ENCODE results near the gene SLC16A7.

The SLC16A7 gene

DNA sequence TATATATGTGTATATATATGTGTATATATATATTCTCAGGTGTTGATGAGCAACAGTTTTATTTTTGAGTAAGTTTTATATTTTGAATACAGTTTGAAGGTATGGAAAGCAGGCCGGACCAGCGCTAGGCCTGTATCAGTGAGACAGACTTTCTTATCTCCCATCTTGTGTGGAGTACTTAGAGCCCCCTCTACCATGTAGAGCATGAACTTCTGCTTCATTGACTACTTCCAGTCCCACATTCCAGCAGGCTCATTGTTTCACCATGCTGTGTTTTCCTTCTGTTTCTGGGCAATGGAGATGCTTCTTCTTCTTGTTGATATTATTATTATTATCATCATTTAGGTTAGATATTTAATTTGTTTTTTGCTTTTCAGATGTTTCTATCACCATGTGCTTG lies 76.4 kb downstream of the SLC16A7 start:
- DNase-seq, result no peak

DNA sequence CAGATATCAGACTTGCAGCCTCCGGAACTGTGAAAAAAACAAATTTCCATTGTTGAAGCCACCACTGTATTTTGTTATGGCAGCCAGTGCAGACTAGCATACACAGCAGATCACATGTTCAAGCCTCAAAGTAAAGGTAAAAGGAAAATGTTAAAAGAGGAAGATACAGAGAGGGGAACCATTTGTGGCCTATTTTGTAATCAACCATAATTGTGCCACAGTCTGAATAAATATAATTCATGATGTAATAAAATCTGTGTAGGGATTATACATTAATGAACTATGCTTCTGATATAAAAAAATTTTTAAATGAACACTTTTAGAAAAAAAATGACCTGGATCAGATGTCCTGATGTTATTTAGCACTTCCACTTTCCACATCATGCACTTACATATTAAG lies 79.6 kb downstream of the SLC16A7 start:
- no peak for DNase-seq

DNA sequence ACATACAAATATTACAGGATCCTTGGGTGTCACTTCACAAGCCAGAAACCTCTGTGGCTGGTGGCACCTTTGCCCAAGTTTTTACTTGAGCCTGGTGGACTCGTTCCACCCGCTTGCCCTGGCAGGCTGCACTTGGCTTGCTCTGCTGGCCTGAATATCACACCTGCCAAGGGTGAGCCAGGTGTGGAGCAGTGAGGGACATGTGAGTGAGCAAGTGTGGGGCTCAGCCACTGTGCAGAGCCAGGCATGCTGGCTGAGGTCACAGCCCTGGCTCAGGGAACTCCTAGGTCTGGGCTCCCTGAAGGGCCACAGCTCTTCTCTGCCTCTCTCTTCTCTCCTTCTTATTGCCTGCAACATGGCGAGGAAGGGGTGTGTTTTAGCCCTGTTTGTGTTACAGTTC lies 82.0 kb downstream of the SLC16A7 start:
- DNase-seq, result no peak

DNA sequence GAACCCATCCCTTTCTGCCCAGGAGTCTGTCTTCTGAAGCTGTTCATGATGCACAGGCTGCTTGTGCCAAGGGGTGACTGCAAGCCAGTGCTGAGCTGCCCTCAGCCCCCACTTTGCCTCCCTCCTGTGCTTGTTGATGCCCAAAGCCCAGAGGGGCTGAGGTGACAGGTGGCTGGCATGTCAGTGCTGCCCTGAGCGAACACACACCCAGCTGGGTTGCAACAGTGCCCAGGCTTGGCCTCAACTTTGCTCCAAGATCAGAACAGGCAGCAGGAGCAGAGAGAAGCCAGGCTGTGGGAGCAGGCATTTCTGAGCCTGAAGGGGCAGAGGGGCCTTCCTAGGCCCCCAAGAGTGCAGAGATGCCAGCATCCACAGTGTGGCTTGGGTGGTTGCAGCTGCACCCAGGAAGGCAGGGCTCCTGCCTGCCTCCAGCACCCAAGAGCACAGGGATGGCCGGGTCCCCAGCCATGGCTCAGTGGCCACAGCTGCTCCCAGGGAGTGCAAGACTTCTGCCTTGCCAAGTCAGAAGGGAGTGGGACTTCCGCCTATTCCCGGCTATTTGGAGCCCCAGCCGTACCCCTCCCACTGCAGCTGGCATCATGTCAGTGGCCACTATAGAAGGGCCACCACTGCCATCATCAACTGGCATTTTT lies 83.1 kb downstream of the SLC16A7 start:
- no peak for DNase-seq

DNA sequence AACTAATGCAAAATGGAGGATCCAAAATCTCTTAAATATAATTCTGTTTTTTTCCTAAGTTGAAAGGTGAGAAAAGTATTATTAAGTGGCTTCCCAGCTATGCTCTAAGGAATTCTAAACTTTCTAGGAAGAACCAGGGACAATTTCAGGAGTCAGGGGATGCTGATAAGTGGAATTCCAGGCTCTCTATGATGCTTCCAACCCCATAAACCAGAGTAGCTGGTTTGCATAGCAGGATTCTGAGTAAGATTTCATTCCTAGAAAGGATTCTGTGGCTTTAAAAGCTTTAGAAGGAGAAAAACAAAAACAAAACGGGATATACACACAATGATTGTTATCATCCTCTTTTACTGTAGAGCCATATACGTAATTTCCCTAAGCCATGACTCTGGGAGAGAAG lies 93.9 kb downstream of the SLC16A7 start:
- DNase-seq, result no peak

DNA sequence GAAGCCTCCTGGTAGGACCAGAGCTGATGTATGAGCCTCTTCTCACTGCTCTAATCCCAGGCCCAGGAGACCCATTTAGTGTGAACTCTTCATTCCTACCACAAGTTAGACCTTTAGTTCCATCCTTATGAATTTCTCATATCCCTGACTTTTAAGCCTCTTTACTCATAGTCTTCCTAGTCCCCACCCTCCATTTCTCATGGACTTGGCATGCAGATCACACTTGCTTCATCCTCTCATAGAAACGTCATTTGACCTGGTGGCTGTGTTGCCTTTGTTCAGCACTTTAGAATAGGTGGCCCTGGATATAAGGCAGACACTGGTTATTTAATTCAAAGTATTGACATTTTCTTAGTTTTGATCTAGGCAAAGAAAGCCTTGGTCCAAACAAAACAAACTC lies 99.5 kb downstream of the SLC16A7 start:
- no peak for DNase-seq

DNA sequence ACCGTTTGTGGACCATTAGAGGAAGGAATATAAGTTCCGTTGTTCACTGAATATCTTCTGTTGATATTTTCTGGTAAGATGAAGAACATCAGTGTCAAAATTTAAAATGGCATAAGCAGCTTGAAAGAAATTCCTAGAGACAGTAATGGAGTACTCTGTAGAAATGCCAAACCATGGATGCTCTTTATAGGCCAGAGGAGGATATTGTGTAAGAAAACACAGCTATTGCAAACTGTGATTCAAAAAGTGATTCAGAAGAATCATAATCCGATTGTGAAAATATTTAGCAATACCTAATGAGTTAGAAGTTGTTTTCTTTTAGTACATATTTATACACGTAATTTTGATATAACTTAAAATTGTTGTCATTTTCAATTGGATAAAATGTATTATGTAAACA lies 102.8 kb downstream of the SLC16A7 start:
- DNase-seq, result no peak

DNA sequence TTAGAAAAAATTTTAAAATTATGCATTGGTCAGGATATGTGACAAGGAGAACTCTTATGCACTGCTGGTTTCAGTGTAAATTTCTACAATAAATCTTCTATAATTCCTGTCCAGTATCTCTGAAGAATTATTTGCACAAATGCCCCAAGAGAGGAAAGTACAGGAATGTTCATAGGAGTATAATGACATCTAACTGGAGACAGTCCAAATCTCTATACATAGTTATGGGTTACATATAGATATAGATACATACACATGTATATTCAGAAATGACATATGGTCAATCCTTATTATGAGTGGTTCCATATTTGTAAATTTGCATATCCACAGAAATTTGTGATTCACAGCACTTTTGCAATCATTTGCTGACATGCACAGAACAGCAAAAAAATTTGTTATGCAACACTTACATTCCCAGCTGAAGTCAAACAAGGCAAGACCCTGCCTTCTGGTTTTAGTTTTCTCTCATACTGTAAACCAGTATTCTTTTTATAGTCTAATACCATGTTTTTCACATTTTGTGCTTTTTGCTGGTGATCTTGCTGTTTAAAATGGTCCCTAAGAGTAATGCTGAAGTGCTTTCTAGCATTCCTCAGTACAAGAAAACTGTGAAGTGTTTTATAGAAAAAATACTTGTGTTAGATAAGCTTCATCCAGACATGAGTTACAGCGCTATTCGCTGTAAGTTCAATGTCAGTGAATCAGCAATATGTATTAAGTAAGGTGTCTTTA lies 103.8 kb downstream of the SLC16A7 start:
- DNase-seq, result no peak

DNA sequence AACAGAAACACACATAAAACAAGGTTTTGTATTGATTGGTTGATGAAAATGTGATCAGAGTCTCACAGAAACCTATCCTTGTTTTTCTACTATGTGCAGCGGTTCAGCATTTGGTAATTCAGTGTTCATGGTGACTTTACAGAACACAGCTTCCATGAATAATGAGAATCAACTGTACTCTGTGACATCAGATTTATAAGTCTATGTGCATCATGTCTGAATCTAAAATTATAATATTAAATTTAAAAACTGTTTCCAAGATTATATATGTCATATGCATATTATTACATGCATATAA lies 104.3 kb downstream of the SLC16A7 start:
- DNase-seq, result no peak

DNA sequence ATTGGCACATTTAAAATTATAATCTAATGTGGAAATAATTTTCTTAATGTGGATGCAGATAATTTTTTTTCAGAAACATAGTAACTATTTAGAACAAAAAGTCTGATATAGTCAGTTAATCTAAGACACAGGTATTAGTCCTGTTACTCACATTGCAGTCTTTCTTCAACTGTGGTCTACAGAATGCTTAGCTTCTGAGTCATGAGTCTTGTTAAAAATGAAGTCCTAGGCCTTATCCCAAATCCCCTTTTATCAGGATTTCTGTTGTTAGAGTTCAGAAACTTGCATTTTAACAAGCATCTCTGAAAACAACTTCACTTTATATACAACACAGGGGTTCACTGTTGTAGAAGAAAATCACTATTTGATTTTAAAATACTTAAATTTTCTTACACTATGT lies 112.2 kb downstream of the SLC16A7 start:
- no peak for DNase-seq

DNA sequence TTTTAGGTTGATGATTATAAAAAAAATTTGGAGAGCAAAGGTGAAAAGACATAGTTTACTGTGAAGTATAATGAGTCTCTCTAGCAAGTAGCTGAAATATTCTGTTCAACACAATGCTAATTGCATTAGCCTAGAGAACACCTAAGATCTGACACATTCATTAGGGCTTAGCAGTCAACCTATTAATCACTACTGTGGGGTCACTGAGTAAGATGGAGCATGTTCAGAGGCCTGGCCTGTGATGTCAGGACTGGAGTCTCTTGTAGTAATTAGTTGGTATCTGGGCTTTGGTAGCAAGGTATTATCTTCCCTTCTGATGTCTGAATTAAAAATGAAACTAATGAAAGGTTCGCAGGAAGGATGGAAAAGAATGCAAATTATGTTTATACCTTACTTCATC lies 112.7 kb downstream of the SLC16A7 start:
- DNase-seq, result no peak

DNA sequence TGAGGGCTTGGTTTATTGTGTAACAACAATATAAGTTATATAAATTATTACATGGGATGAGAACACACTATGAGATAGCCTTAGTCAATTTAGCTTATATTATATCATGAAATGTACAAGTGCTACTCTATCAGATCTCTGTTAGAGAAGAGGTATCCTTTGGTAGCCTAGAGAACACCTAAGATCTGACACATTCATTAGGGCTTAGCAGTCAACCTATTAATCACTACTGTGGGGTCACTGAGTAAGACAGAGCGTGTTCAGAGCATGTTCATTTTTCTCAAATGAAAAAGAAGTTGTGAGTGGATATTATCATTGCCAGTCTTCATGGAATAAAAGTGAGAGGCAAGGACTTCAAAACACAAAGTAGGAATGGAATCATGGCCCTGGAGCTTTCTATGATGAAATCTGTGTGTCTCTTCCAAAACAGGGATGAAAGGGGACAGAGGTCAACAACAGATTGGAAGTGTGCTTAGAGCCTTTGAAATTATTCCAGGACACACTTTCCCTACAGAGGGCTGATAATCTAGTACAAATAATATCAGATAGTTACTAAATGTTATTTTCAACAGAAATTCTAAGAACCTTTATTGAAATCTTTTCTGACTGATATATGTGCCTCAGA lies 114.3 kb downstream of the SLC16A7 start:
- no peak for DNase-seq

DNA sequence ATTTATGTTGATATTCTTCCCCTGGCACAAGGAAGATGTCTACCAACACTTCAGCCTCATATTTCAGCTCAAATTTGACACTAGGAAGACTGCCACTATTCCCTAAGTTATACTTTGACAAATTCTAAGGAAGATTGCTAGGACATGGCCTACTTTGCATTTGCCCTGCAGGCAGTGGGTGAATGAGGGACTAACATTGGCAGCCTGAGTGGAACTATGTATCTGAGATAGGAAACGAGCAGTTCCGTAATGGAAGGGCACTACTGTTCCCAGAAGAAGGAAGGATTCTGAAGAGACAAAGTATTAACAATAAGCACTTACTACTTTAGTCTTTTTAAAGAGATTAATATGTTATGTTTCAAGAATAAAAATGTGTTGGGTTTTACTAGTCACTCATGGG lies 115.1 kb downstream of the SLC16A7 start:
- DNase-seq, result no peak

DNA sequence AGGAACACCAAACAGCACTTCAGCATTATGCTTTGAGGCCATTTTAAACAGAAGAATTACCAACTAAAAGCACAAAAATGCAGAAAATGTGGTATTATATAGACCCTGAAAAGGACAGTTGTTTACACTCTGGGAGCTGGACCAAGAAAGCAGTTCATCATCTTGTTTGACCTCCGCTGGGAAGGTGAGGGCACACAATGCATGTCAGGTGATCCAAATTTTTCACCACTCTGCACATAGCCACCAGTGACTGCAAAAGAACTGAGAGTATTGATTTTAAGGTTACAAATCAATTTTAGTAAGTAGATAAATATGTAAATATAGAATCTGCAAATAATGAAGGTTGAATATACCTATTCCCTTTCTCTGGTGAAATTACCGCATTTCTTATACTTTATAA lies 119.6 kb downstream of the SLC16A7 start:
- DNase-seq, result no peak

DNA sequence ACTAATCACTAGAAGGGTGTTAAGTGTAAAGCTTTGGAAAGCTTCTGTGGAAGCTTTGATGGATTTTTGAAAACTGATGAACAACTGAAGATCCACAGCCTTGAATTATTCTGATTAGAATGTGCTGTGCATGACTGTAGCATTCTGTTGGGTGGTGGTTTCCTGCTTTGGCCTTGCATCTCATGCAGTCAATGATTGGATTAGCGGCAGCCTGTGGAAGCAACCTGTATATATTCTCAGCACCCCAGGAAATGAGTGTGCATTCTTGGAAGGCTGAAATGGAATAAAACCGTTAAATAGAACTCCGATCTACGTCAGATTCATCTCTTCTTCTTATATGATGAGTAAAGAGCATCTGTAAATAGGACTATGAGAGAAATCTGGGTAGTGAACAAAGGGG lies 120.2 kb downstream of the SLC16A7 start:
- DNase-seq, result no peak

DNA sequence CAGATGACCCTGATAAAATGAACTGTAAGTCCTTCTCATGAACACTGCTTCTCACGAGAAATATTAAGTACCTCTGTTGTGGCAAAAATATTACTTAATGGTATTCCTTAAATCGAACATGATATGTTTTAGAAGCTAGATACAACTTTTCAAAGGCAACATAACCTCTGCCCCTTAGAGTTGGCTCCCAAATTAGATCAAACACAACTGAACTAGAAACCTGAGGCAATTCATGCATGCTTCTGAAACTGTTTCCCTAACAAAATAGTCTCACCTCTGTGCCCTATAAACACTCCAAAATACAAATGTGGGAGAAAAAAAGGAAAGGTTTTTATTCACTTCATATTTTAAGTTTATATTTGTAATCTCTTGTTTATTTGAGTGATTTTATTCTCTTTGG lies 121.6 kb downstream of the SLC16A7 start:
- DNase-seq, result no peak

DNA sequence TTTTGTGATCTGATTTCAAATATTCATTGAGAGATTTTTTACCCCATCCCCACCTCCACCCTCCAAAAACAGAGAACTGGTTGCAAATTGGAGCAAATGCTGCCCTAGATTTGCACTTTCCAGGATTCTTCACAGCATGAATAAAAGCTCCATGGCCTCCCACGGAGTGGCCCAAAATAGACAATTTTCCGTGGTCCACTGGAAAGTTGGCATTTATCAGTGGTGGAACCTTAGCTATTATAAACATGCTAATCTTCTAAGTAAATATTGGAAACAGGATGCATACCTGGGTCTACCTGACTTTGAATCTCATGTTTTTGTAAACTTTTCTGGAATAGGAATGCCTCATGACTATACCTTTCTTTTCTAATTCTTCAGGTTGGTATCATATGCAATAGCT lies 123.9 kb downstream of the SLC16A7 start:
- DNase-seq, result no peak

DNA sequence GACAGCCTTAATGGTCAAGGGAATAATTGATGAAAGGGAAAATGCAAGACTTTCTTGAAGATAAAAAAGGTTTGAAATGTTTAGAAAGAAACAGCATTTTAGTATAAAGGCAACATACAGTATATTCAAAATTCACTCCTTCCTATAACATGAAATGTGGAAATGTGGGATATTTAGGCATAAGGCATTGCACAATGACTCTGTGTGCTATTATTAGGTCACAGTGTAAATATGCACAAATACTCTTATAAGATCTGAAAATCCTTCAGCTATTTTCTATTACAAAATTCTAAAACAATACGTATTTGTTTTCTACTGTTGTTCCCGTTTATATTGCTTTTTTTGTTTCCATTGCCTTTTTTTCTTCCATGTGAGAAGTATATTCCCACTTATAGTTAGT lies 127.7 kb downstream of the SLC16A7 start:
- DNase-seq, result no peak

DNA sequence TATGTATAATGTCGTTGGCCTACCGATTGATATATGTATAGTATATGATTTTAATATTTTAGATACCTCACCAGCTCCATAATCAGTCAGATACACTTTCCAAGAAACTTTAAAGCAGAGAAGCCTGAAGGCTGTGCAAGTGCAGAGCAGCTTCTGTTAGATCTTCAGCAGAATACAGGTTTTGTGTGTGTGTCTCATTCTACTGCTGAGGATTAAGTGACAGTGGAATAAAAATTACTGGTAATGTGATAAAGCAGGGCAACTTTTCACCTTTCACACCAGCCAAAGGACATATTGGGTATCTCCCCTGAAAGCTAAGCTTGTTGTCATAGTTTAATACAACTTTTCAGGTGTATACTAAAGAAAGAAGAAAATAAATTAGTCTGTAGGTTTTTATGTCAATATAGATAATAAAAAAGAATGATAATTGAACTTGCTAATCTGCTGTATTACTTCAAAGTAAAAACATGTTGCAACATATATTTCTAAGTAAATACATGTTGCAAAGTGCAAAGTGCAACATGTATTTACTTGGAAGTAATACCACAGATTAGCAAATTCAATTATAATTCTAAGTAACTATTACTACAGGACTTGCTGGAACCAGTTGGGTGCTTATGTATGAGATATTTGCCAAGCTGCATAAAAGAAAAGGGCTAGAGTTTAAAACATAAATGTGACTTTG lies 128.3 kb downstream of the SLC16A7 start:
- DNase-seq, result no peak

DNA sequence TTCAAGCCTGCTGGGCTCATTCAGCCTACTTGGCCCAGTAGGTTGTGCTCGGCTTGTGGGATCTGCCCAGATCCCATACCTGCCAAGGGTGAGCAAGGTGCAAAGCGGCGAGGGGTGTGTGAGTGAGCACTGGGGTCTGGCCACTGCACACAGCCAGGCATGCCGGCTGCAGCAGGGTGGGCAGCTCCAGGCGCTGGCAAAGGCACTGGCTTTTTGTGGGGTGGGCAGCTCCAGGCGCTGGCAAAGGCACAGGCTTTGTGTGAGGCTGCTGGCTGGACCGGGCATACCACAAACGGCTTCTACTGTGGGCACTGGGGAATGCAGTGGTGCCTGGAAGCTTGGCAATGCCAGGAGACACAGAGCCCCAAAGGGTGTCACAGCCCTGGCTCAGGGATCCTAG lies 137.4 kb downstream of the SLC16A7 start:
- no peak for DNase-seq

DNA sequence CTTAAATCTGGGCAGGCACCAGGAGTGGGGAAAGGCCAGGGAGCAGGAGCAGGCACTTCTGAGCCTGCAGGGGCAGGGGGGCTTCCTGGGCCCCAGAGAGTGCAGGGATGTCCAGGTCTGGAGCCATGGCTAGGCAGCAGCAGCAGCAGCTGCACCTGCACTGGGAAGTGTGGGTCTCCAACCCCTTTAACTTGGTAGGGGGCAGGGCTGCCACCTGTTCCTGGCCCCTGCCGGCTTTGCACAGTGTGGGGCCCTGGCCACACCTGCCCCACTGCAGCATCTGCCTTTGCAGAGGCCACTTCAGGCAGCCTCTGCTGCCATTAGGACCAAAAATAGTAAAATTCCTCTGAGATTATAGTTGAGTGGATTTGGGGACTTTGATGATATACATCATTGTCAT lies 138.5 kb downstream of the SLC16A7 start:
- no peak for DNase-seq

DNA sequence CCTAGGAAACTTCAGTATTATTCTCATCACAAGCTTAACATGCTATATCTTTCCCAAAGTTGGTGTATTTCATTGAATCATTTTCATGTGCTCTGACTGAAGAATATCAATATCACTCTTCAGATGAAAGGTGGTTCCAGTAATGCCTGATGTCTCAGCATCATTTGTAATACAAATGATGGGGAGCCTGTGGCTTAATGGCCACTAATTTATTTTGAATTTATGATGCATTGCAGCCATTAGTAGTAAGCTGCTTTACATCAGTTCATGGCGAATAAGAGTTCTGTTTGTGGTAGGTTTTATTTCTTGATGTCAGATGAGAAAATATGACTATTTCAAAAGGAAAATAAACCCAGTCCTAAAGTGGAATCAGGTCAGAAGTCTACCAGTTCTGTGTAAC lies 139.4 kb downstream of the SLC16A7 start:
- DNase-seq, result no peak

DNA sequence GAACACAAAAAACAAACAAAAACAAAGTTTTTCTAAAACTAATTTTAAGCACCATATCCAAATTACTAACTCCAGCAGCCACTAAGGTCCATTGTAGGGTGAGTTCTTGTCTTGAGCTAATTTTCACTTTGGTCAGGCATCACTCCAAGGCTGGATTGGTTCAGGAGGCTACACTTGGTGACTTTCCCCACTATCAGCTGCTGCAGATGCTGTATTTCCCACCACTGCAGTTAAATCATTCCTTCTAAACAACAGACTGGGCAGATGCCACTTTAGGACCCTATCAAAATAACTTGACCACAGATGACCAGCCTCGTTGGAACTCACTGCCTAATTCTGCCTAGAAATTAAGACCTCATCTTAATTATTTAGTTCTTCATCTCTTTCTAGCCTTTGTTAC lies 140.5 kb downstream of the SLC16A7 start:
- DNase-seq, result no peak

DNA sequence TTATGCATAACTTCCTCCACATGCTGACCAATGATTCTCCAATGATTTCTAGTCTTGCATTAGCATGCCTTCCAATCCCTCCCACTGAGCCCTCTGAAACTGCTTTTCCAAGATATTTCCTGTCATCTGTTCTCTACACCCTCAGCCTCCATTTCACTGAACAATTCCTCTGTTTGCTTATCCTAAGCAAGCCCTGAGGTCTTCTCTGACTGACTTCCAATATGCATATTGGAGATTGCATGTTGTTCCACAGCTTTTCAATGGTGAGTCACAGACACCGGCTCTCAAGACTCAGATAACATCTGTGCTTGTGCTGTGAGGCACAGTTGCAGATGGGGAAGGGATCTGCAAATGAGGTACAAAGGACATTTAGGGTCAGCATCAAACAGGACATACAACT lies 141.0 kb downstream of the SLC16A7 start:
- no peak for DNase-seq
